Psoas muscle (tissue), 8 donors: ENCODE measurements around the gene SGK1. TPM values are rescaled to one million over a fixed set of nuclear protein-coding genes. Genes with fewer than 3 reads are reported as not detected.

Source experiments
- ATAC-seq, 4 donors: fragments of 200-7000 bp; cut with Tn5 transposase; one replicate each; pipeline ENCODE4 v1.9.1; 2020; ENCODE audit warnings: moderate library complexity in 3 of 4, mild to moderate bottlenecking in 2 of 4
- DNase-seq, 2 donors: peaks; one replicate each; pipeline ENCODE4 v3.0.0-alpha.2; 2020
- H3K27ac ChIP-seq: fragments of 200-600 bp; one replicate; pipeline ENCODE4 v1.8.0; 2022
- H3K27me3 ChIP-seq, 3 donors: fragments of 200-600 bp in 1 of 3; one replicate each; pipeline versions ENCODE4 v1.6.1 to v1.8.0; 2013 to 2022; ENCODE audit warnings: low read length in 2 of 3, mild to moderate bottlenecking in 2 of 3, moderate library complexity in 1 of 3; ENCODE audit not compliant: insufficient read depth in 3 of 3
- H3K36me3 ChIP-seq, 2 donors: fragments of 200-600 bp in 1 of 2; one replicate each; pipeline versions ENCODE4 v1.6.1 to v1.8.0; 2013 to 2022; ENCODE audit warnings: low read depth in 1 of 2, mild to moderate bottlenecking in 1 of 2, moderate library complexity in 1 of 2; ENCODE audit not compliant: insufficient read depth in 1 of 2
- H3K4me1 ChIP-seq: fragments of 200-600 bp; one replicate; pipeline ENCODE4 v1.8.0; 2022
- H3K4me3 ChIP-seq: fragments of 200-600 bp; one replicate; pipeline ENCODE4 v1.8.0; 2022; ENCODE audit warnings: mild to moderate bottlenecking
- H3K9me3 ChIP-seq: fragments of 200-600 bp; one replicate; pipeline ENCODE4 v1.8.0; 2022
- CTCF ChIP-seq: fragments of 200-600 bp; IDR thresholded peaks from one replicate; pipeline ENCODE4 v1.8.0; 2022; ENCODE audit warnings: antibody characterized with exemption
- WGBS, 3 donors: extraction: QIAGEN DNeasy Blood & Tissue Kit; methylation state at CpG; one replicate each; pipeline versions ENCODE4 v1.1.6 to v1.1.7; 2013; 5-methylcytosine and 5-hydroxymethylcytosine counted together
- intact Hi-C, 2 donors: fragments of 100-400 bp; cut with DNase I; formaldehyde crosslinking; loops; one replicate each; pipeline versions ENCODE4 v1.11.0 to v1.14.2; 2022
- long read RNA-seq, 2 donors: library from polyadenylated mRNA; unstranded; transcript quantifications; one replicate each; pipeline ENCODE4 v2.0.0, GENCODE V29; 2021
- polyA plus RNA-seq, 3 donors: library from polyadenylated mRNA; stranded (reverse); fragments of 200-250 nt; gene quantifications; one replicate each; pipeline ENCODE4 v1.2.3, GENCODE V29; 2013
- total RNA-seq, 4 donors: library from RNA; stranded (reverse); fragmentation: NEBNext Ultra II Directional in 2 of 4; extraction: Animal tissue kit (Norgen Biotek cat#: 25700) in 2 of 4; gene quantifications; one replicate each; pipeline versions ENCODE4 v1.2.1 to v1.2.4, GENCODE V29; 2021 to 2023
- donor health status: healthy with polysubstance abuse.
- donor health status: DM: no; HTN: no; CAD: no; lungs with moderate emphysema.
- donor health status: Bipolar disorder and iron deficiency.
- donor health status: healthy.
- donor health status: DM: yes; HTN: yes; CAD: no.
- donor health status: DM: no; HTN: no; CAD: no.
- donor health status: DM: no; HTN: no; CAD: no.
- donor health status: DM: yes; HTN: yes; CAD: no.

Gene SGK1
- total RNA-seq (100 to 1,000 TPM in 1 of 4 donors, 10 to 100 TPM in 3; 42.0 to 125 (median 80.5) TPM), polyA plus RNA-seq (10 to 100 TPM; 34.4 to 96.9 (median 46.4) TPM)
- long read RNA-seq, donor 1, transcript SGK1-203 (11 exons, 2,414 nt): minor isoform, 8 of 55 reads
- long read RNA-seq, donor 1, transcript SGK1-205 (12 exons, 2,686 nt): minor isoform, 6 of 55 reads
- long read RNA-seq, donor 1, transcript SGK1-201 (12 exons, 2,401 nt): major isoform, 31 of 55 reads
- long read RNA-seq, donor 1, partial matches to known transcripts: 8 of 55 reads
- long read RNA-seq, donor 1, other reads (novel, unspliced or antisense): 1 of 55 reads
- long read RNA-seq, donor 2, transcript SGK1-205 (12 exons, 2,686 nt): minor isoform, 5 of 103 reads
- long read RNA-seq, donor 2, transcript SGK1-201 (12 exons, 2,401 nt): major isoform, 50 of 103 reads
- long read RNA-seq, donor 2, transcript SGK1-203 (11 exons, 2,414 nt): minor isoform, 19 of 103 reads
- long read RNA-seq, donor 2, partial matches to known transcripts: 20 of 103 reads
- long read RNA-seq, donor 2, other reads (novel, unspliced or antisense): 4 of 103 reads

- intact Hi-C loops: no loop called here
- H3K27ac ChIP-seq: no peak within 1 kb of the TSS
- H3K9me3 ChIP-seq: no peaks in the 10 kb centered on the region
- H3K36me3 ChIP-seq: no peaks in the 10 kb centered on the region
- DNase-seq (peak in 1 of 2 donors; percentile 21), ATAC-seq (peak; percentile 54 to 83 (median 57))
- WGBS, 3 donors: 5 to 6% (median 5%) methylated on average over 33 of the region's 33 CpGs
- peak within 1 kb of the TSS; percentile 65 for H3K4me3 ChIP-seq
- no peaks in the 10 kb centered on the region for H3K27me3 ChIP-seq
- TF ChIP-seq CTCF: no peak
- H3K4me1 ChIP-seq: peaks cover 11% of the 10 kb centered on the region
Measured at GRCh38 chr6:134317471-134318131, at the start of gene SGK1. SGK1 (minus strand) TSS chr6:134318112; CDS start chr6:134317460, 652 bp downstream.

GRCh38 chr6:134363323-134364039 is 45.6 kb upstream of the SGK1 start:
- 72 to 89% (median 77%) methylated on average over 2 of the region's 2 CpGs for WGBS, 3 donors
- DNase-seq (no peak), ATAC-seq (no peak)
- Histone ChIP-seq H3K27ac (no peak overlapping the region), H3K36me3 (no peaks in the 10 kb centered on the region), H3K4me3 (no peak overlapping the region), H3K27me3 (no peaks in the 10 kb centered on the region), H3K9me3 (no peaks in the 10 kb centered on the region), H3K4me1 (no peaks in the 10 kb centered on the region)
- no peak for TF ChIP-seq CTCF
- intact Hi-C loops: no loop called here

- DNase-seq: no peak
- no peak overlapping the region for H3K4me3 ChIP-seq
- H3K27ac ChIP-seq: no peak overlapping the region
- WGBS, 3 donors: 96 to 100% (median 98%) methylated on average over 6 of the region's 6 CpGs
- no peak for TF ChIP-seq CTCF
- H3K9me3 ChIP-seq: no peaks in the 10 kb centered on the region
- H3K4me1 ChIP-seq: no peaks in the 10 kb centered on the region
- ATAC-seq: no peak
- intact Hi-C loops: no loop called here
- H3K27me3 ChIP-seq: no peaks in the 10 kb centered on the region
- H3K36me3 ChIP-seq: no peaks in the 10 kb centered on the region
Measured at GRCh38 chr6:134361011-134361410, 43.1 kb upstream of the SGK1 start.

GRCh38 chr6:134359302-134359701 is 41.4 kb upstream of the SGK1 start:
- no peak for TF ChIP-seq CTCF
- no peaks in the 10 kb centered on the region for H3K36me3 ChIP-seq
- ATAC-seq (no peak), DNase-seq (no peak)
- H3K27me3 ChIP-seq: no peaks in the 10 kb centered on the region
- intact Hi-C loops: loop anchor here in 1 of 2 donors (5.0 kb wide), 1 partner anchor 33 kb away; no protein-coding TSS in a partner anchor
- no peaks in the 10 kb centered on the region for H3K4me1 ChIP-seq
- no peak overlapping the region for H3K4me3 ChIP-seq
- 83 to 89% (median 85%) methylated on average over 2 of the region's 2 CpGs for WGBS, 3 donors
- H3K27ac ChIP-seq: no peak overlapping the region
- no peaks in the 10 kb centered on the region for H3K9me3 ChIP-seq
